Astrocyte of the spinal cord (primary cell): ENCODE data around the gene NODAL.
A peak's percentile ranks its signal among the peaks of the same experiment; 100 is the strongest.

ENCODE experiments used
- DNase-seq: peaks from one replicate; pipeline ENCODE4 v3.0.0; 2011; ENCODE audit warnings: low read depth, low spot score
- H3K4me3 ChIP-seq: 2 replicates; pipeline ENCODE4 v1.5.1; 2011; ENCODE audit warnings: low read depth, mild to moderate bottlenecking, low read length, moderate library complexity
- CTCF ChIP-seq: IDR thresholded peaks from 2 replicates; pipeline ENCODE4 v1.5.1; 2012; ENCODE audit warnings: low read depth, mild to moderate bottlenecking, low read length, inconsistent platforms
- in situ Hi-C: cut with HindIII; loops from 2 replicates; pipeline ENCODE4 v1.10.0; 2017; ENCODE audit warnings: low sequenced_read_pairs

The NODAL gene

GRCh38 chr10:70424320-70424719 lies 17.2 kb downstream of the NODAL start:
- H3K4me3 ChIP-seq = no peak overlapping the region
- in situ Hi-C loops = no loop called here
- no peak for DNase-seq
- no peak for TF ChIP-seq CTCF

- TF ChIP-seq CTCF = no peak
- no peak for DNase-seq
- no peak overlapping the region for H3K4me3 ChIP-seq
- in situ Hi-C loops = no loop called here
Measured at GRCh38 chr10:70418713-70419112, 22.8 kb downstream of the NODAL start.

- in situ Hi-C loops = no loop called here
- no peak for TF ChIP-seq CTCF
- H3K4me3 ChIP-seq = no peak overlapping the region
- DNase-seq = peak; percentile 69
Measured at GRCh38 chr10:70418229-70418628, 23.3 kb downstream of the NODAL start.

GRCh38 chr10:70417568-70417967 lies 23.9 kb downstream of the NODAL start:
- TF ChIP-seq CTCF = no peak
- in situ Hi-C loops = no loop called here
- H3K4me3 ChIP-seq = no peak overlapping the region
- DNase-seq = peak; percentile 27

- DNase-seq = no peak
- no peak for TF ChIP-seq CTCF
- no peak overlapping the region for H3K4me3 ChIP-seq
- in situ Hi-C loops = no loop called here
Measured at GRCh38 chr10:70412356-70412755, 29.1 kb downstream of the NODAL start.

- no peak for TF ChIP-seq CTCF
- in situ Hi-C loops = no loop called here
- DNase-seq = no peak
Measured at GRCh38 chr10:70410608-70411007, 30.9 kb downstream of the NODAL start.

GRCh38 chr10:70409772-70410171 lies 31.7 kb downstream of the NODAL start:
- no peak overlapping the region for H3K4me3 ChIP-seq
- DNase-seq = no peak
- no peak for TF ChIP-seq CTCF
- in situ Hi-C loops = no loop called here

More at GRCh38 chr10:70410608-70411007, 30.9 kb downstream of the NODAL start:
- no peak overlapping the region for H3K4me3 ChIP-seq
